Forelimb muscle (tissue), 1 donor: ENCODE measurements around the gene WRAP73. TPM values are rescaled to one million over a fixed set of nuclear protein-coding genes. Genes with fewer than 3 reads are reported as not detected.

ENCODE experiments used
- DNase-seq: peaks from one replicate; pipeline ENCODE4 v3.0.0-alpha.2; 2013; ENCODE audit warnings: low read depth
- polyA plus RNA-seq: library from polyadenylated mRNA; unstranded; fragments of 120-200 nt; gene quantifications from one replicate; pipeline ENCODE4 v1.2.1, GENCODE V29; 2013; ENCODE audit not compliant: insufficient read length

Gene WRAP73
- polyA plus RNA-seq, 1 donor, result 10.4 TPM

- DNase-seq, result no peak
Measured at GRCh38 chr1:3650248-3651025, 534 bp upstream of the WRAP73 start.

- DNase-seq, result no peak
Measured at GRCh38 chr1:3646596-3646995, 3.3 kb downstream of the WRAP73 start.

- DNase-seq, result no peak
Measured at GRCh38 chr1:3645666-3646355, 4.1 kb downstream of the WRAP73 start.

- no peak for DNase-seq
Measured at GRCh38 chr1:3645247-3645646, 4.7 kb downstream of the WRAP73 start.

GRCh38 chr1:3644273-3644672 lies 5.6 kb downstream of the WRAP73 start:
- DNase-seq, result no peak

- no peak for DNase-seq
Measured at GRCh38 chr1:3642919-3643675, 6.8 kb downstream of the WRAP73 start.

GRCh38 chr1:3641816-3642215 lies 8.1 kb downstream of the WRAP73 start:
- DNase-seq, result no peak

GRCh38 chr1:3641046-3641760 lies 8.7 kb downstream of the WRAP73 start:
- no peak for DNase-seq

GRCh38 chr1:3640121-3640837 lies 9.6 kb downstream of the WRAP73 start:
- no peak for DNase-seq

GRCh38 chr1:3639397-3639911 lies 10.4 kb downstream of the WRAP73 start:
- DNase-seq, result no peak

- no peak for DNase-seq
Measured at GRCh38 chr1:3638676-3639075, 11.2 kb downstream of the WRAP73 start.

GRCh38 chr1:3638027-3638426 lies 11.9 kb downstream of the WRAP73 start:
- DNase-seq, result no peak

GRCh38 chr1:3636531-3636930 lies 13.4 kb downstream of the WRAP73 start:
- DNase-seq, result no peak

- no peak for DNase-seq
Measured at GRCh38 chr1:3636080-3636479, 13.8 kb downstream of the WRAP73 start.

GRCh38 chr1:3634059-3634800 lies 15.7 kb downstream of the WRAP73 start:
- no peak for DNase-seq

GRCh38 chr1:3633344-3634058 lies 16.4 kb downstream of the WRAP73 start:
- DNase-seq, result no peak

GRCh38 chr1:3632716-3633343 lies 17.1 kb downstream of the WRAP73 start:
- no peak for DNase-seq

- DNase-seq, result no peak
Measured at GRCh38 chr1:3632298-3632697, 17.6 kb downstream of the WRAP73 start.
